ENCODE measurements around the gene FHL1. TPM values are rescaled to one million over a fixed set of nuclear protein-coding genes. Genes with fewer than 3 reads are reported as not detected.

The FHL1 gene
- total RNA-seq, 4 donors from 2014 or later, result 139 to 617 (median 162) TPM

DNA sequence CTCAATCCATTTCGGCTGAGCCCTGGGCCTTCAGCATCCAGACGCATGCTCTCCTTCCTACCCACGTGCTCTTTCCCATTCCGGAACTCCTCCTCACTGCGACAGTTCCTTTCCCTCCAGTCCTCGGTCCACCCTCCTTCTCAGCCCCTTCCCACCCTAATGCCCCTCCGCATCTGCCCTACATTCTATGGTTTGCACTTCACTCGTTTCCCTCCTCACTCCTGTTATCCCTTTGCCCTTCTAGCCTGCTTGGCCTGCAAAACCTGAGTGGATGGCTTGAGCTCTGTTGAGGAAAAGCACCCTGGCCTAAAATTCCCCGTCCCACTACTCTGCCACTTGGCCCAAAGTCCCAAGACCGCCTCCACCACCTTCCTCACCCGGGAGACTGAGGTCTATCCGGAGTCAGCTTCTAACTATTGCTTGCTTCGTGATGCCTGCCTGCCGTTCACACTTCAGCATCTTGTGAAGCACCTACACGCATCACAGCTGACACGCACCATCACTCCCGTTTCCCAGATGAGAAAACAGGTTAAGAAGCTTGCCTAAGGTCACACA lies 65.3 kb downstream of the FHL1 start:
- Histone ChIP-seq H3K9me3 (no peaks in the 10 kb centered on the region), H3K4me1 (peaks cover 0 to 6% (median 0%) of the 10 kb centered on the region in 4 donors), H3K36me3 (no peaks in the 10 kb centered on the region), H3K4me3 (no peak overlapping the region), H3K27ac (peak overlapping the region; percentile 35 to 82 (median 79)), H3K27me3 (no peaks in the 10 kb centered on the region)
- DNase-seq, result no peak
- intact Hi-C loops (cut with DNase I; ENCODE audit: low total_unique reads), result no loop called here
- in situ Hi-C loops (cut with MboI; ENCODE audit: low pct_ligation_motif_present in 1 of 4, low pct_unique_long_range_greater_than_20kb in 1 of 4, low sequenced_read_pairs in 3 of 4), result loop anchor here in 2 of 4 donors (10.0 to 25.0 kb wide), 2 partner anchors 175 to 188 kb away; no protein-coding TSS in a partner anchor
- 81 to 90% methylated on average over 2 to 17 of the region's 17 CpGs for WGBS, 2 donors (ENCODE audit: low coverage in 1 of 2)
- TF ChIP-seq, protein P1, sequence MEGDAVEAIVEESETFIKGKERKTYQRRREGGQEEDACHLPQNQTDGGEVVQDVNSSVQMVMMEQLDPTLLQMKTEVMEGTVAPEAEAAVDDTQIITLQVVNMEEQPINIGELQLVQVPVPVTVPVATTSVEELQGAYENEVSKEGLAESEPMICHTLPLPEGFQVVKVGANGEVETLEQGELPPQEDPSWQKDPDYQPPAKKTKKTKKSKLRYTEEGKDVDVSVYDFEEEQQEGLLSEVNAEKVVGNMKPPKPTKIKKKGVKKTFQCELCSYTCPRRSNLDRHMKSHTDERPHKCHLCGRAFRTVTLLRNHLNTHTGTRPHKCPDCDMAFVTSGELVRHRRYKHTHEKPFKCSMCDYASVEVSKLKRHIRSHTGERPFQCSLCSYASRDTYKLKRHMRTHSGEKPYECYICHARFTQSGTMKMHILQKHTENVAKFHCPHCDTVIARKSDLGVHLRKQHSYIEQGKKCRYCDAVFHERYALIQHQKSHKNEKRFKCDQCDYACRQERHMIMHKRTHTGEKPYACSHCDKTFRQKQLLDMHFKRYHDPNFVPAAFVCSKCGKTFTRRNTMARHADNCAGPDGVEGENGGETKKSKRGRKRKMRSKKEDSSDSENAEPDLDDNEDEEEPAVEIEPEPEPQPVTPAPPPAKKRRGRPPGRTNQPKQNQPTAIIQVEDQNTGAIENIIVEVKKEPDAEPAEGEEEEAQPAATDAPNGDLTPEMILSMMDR (IDR thresholded peaks at IDR 0.05), result no peak
- TF ChIP-seq POLR2AphosphoS5 (IDR thresholded peaks at IDR 0.05) (peak in 1 of 3 donors; percentile 7), POLR2A (IDR thresholded peaks at IDR 0.05) (no peak)

DNA sequence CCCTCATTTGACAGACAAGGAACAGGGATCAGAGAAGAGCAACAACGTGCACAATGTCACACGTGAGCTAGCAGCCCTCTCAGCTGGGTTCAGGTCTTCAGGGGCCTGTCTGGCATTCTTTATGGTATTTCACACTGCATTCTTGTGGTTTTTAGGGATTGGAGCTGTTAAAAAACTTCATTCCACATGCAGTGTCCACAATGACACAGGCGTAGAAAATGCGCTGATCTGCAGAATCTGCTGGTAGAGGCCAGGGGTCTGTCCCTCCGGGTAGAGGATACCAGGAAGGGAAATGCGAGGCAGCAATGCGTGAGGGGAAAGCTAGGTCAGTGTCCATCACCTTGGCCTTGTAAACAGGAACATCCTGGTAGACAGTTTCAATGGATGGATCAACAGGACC lies 67.2 kb downstream of the FHL1 start:
- DNase-seq, result no peak
- Histone ChIP-seq H3K27me3 (no peaks in the 10 kb centered on the region), H3K36me3 (no peaks in the 10 kb centered on the region), H3K4me3 (no peak overlapping the region), H3K9me3 (no peaks in the 10 kb centered on the region), H3K27ac (peak overlapping the region; percentile 19 to 82 (median 79)), H3K4me1 (peaks cover 0 to 1% (median 0%) of the 10 kb centered on the region in 4 donors)
- 69% methylated on average over 7 of the region's 7 CpGs; no CpG with 5 or more reads in 1 of the 2 donors for WGBS, 2 donors (ENCODE audit: low coverage in 1 of 2)
- in situ Hi-C loops (cut with MboI; ENCODE audit: low pct_ligation_motif_present in 1 of 4, low pct_unique_long_range_greater_than_20kb in 1 of 4, low sequenced_read_pairs in 3 of 4) (loop anchor here in 2 of 4 donors (10.0 to 25.0 kb wide), 2 partner anchors 177 to 190 kb away; no protein-coding TSS in a partner anchor), intact Hi-C loops (cut with DNase I; ENCODE audit: low total_unique reads) (no loop called here)
- TF ChIP-seq POLR2AphosphoS5 (IDR thresholded peaks at IDR 0.05) (peak in 1 of 3 donors; percentile 44), POLR2A (IDR thresholded peaks at IDR 0.05) (no peak)
- TF ChIP-seq, protein P1 (IDR thresholded peaks at IDR 0.05), result no peak

DNA sequence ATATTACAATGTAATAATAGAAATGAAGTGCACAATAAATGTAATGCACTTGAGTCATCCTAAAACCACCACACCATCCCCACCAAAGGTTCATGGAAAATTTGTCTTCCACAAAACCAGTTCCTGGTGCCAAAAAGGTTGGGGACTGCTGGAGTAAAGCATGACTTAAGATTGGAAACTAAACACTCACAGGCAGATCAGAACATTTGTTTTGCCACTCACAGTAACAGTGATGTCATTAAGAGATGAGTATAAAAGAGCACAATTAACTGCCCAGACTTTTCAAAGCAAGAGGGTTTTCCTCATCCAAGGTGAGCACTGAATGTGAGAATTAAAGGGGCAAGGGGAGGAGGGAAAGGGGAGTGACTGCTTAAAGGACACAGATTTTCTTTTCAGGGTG lies 68.2 kb downstream of the FHL1 start:
- intact Hi-C loops (cut with DNase I; ENCODE audit: low total_unique reads) (no loop called here), in situ Hi-C loops (cut with MboI; ENCODE audit: low pct_ligation_motif_present in 1 of 4, low pct_unique_long_range_greater_than_20kb in 1 of 4, low sequenced_read_pairs in 3 of 4) (loop anchor here in 2 of 4 donors (10.0 to 25.0 kb wide), 2 partner anchors 178 to 191 kb away; no protein-coding TSS in a partner anchor)
- Histone ChIP-seq H3K27me3 (no peaks in the 10 kb centered on the region), H3K4me3 (no peak overlapping the region), H3K36me3 (no peaks in the 10 kb centered on the region), H3K27ac (peak overlapping the region in 2 of 4 donors; percentile 77 to 81), H3K9me3 (no peaks in the 10 kb centered on the region), H3K4me1 (no peaks in the 10 kb centered on the region)
- TF ChIP-seq EP300 (IDR thresholded peaks at IDR 0.05; ENCODE audit: low read depth) (no peak), POLR2AphosphoS5 (IDR thresholded peaks at IDR 0.05) (no peak), POLR2A (IDR thresholded peaks at IDR 0.05) (no peak)
- TF ChIP-seq, protein P1 (IDR thresholded peaks at IDR 0.05), result no peak
- DNase-seq, result no peak

DNA sequence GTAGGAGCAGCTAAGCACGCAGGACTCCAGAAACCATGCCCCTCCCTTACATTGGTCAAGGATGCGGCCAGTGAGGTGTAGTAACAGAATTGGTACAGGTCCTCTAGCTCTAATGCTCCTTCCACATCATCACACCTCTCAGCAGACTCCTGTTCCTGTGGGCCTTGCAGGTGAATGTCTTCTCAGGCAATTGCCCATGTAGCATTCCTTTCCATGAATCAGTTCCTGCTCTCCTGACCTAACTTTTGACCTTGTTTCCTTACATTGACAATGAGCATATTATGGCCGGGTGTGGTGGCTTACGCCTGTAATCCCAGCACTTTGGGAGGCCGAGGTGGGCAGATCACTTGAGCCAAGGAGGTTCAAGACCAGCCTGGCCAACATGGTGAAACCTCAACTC lies 72.6 kb downstream of the FHL1 start:
- no peak overlapping the region for H3K4me3 ChIP-seq
- in situ Hi-C loops (cut with MboI; ENCODE audit: low pct_ligation_motif_present in 1 of 4, low pct_unique_long_range_greater_than_20kb in 1 of 4, low sequenced_read_pairs in 3 of 4), result loop anchor here in 2 of 4 donors (10.0 to 25.0 kb wide), 2 partner anchors 183 to 195 kb away; no protein-coding TSS in a partner anchor
- no peak for DNase-seq
- 50 to 91% methylated on average over 1 to 5 of the region's 5 CpGs for WGBS, 2 donors (ENCODE audit: low coverage in 1 of 2)
- H3K9me3 ChIP-seq, result no peaks in the 10 kb centered on the region
- no peaks in the 10 kb centered on the region for H3K27me3 ChIP-seq
- H3K4me1 ChIP-seq, result no peaks in the 10 kb centered on the region
- H3K36me3 ChIP-seq, result no peaks in the 10 kb centered on the region
- TF ChIP-seq POLR2A (IDR thresholded peaks at IDR 0.05) (no peak), EP300 (IDR thresholded peaks at IDR 0.05; ENCODE audit: low read depth) (no peak), POLR2AphosphoS5 (IDR thresholded peaks at IDR 0.05) (no peak)
- TF ChIP-seq, protein P1 (IDR thresholded peaks at IDR 0.05), result no peak
- intact Hi-C loops (cut with DNase I; ENCODE audit: low total_unique reads), result no loop called here
- H3K27ac ChIP-seq, result no peak overlapping the region

Measured in transverse colon (tissue), 4 donors.